Left renal cortex interstitium (tissue), 4 donors: ENCODE results near the gene CACNA2D3. TPM values are rescaled to one million over a fixed set of nuclear protein-coding genes. Genes with fewer than 3 reads are reported as not detected.

Experiments
- DNase-seq, 4 donors: peaks; one replicate each; pipeline ENCODE4 v3.0.0-alpha.2; 2013; ENCODE audit warnings: low read depth in 4 of 4, low spot score in 2 of 4, missing footprints in 1 of 4
- polyA plus RNA-seq, 4 donors: library from polyadenylated mRNA; unstranded; fragments of 120-200 nt; gene quantifications; one replicate each; pipeline ENCODE4 v1.2.1, GENCODE V29; 2013; ENCODE audit not compliant: insufficient read length in 4 of 4

CACNA2D3 gene
- polyA plus RNA-seq, 4 donors = 1.2 to 2.1 (median 1.5) TPM

GRCh38 chr3:54818942-54819341 lies 696.6 kb downstream of the CACNA2D3 start:
- DNase-seq = no peak

- no peak for DNase-seq
Observed at GRCh38 chr3:54819946-54820345, 697.6 kb downstream of the CACNA2D3 start.

GRCh38 chr3:54822206-54822605 lies 699.9 kb downstream of the CACNA2D3 start:
- DNase-seq = no peak

GRCh38 chr3:54826251-54826691 lies 703.9 kb downstream of the CACNA2D3 start:
- no peak for DNase-seq

GRCh38 chr3:54827056-54827687 lies 704.8 kb downstream of the CACNA2D3 start:
- no peak for DNase-seq

GRCh38 chr3:54827776-54828175 lies 705.4 kb downstream of the CACNA2D3 start:
- DNase-seq = no peak

GRCh38 chr3:54830658-54831057 lies 708.3 kb downstream of the CACNA2D3 start:
- no peak for DNase-seq

GRCh38 chr3:54831112-54831511 lies 708.8 kb downstream of the CACNA2D3 start:
- DNase-seq = no peak

GRCh38 chr3:54832876-54833275 lies 710.5 kb downstream of the CACNA2D3 start:
- DNase-seq = no peak

GRCh38 chr3:54835701-54836100 lies 713.3 kb downstream of the CACNA2D3 start:
- no peak for DNase-seq

GRCh38 chr3:54836871-54837270 lies 714.5 kb downstream of the CACNA2D3 start:
- DNase-seq = no peak

GRCh38 chr3:54837964-54838363 lies 715.6 kb downstream of the CACNA2D3 start:
- DNase-seq = no peak

GRCh38 chr3:54841471-54841870 lies 719.1 kb downstream of the CACNA2D3 start:
- DNase-seq = no peak

GRCh38 chr3:54843352-54843751 lies 721.0 kb downstream of the CACNA2D3 start:
- DNase-seq = no peak

- DNase-seq = no peak
Observed at GRCh38 chr3:54844211-54844610, 721.9 kb downstream of the CACNA2D3 start.

- no peak for DNase-seq
Observed at GRCh38 chr3:54845011-54845410, 722.7 kb downstream of the CACNA2D3 start.

GRCh38 chr3:54845551-54845950 lies 723.2 kb downstream of the CACNA2D3 start:
- no peak for DNase-seq

GRCh38 chr3:54846119-54846518 lies 723.8 kb downstream of the CACNA2D3 start:
- DNase-seq = no peak

- no peak for DNase-seq
Observed at GRCh38 chr3:54847361-54847760, 725.0 kb downstream of the CACNA2D3 start.

GRCh38 chr3:54849360-54849759 lies 727.0 kb downstream of the CACNA2D3 start:
- DNase-seq = no peak

- no peak for DNase-seq
Observed at GRCh38 chr3:54850484-54851018, 728.2 kb downstream of the CACNA2D3 start.

GRCh38 chr3:54853573-54854404 lies 731.4 kb downstream of the CACNA2D3 start:
- DNase-seq = no peak
